Measurements from ENCODE around the gene REXO2. TPM values are rescaled to one million over a fixed set of nuclear protein-coding genes. Genes with fewer than 3 reads are reported as not detected.
A peak's percentile ranks its signal among the peaks of the same experiment; 100 is the strongest.

The REXO2 gene
- total and polyA plus RNA-seq, 2 of the 8 experiments (the other 6 are each of a cell fraction or from before 2014, with no cell fraction given), result 111 to 114 TPM

DNA sequence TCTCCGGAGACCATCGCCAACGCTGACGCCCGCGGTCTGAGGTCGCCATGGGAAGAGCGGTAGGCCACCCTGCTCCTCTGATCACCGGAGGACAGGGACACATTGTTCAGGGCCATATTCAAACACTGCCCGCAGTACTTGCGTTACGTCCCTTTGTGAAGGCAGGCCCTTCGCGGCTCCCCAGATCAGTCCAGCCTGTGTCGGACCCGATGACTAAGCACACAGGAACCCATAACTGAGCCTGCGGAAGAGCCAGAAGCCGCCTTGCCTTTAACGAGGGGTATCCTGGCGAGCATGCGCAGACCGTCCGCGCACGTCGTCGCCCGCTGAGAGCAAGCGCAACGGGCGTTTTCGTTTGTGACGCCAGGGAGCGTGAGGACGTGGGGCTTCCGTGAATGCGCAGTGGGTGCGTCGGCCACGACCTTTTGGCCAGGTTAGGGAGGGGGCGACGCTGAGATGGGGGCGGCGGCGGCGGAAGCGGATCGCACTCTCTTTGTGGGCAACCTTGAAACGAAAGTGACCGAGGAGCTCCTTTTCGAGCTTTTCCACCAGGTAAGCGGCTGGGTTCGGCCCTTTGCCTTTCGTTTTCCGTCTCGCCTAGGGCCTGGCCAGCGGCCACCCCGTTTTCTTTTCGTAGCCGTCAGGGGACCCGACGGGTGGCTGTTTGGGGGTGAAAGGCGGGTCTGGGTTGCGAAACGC is 38.9 kb upstream of the REXO2 start, which contains the start of the genes C11orf71 and RBM7 (continued):
- TF ChIP-seq YY1 (IDR thresholded peaks at IDR 0.05; ENCODE audit: low read depth, low read length) (peak; percentile 48; the same call in 1 of the 2 replicates), TCF12 (IDR thresholded peaks at IDR 0.05; ENCODE audit: low read depth, low read length) (no peak), EZH2 (IDR thresholded peaks at IDR 0.05; ENCODE audit: low read depth, low read length, severe bottlenecking) (no peak), BCL11A (IDR thresholded peaks at IDR 0.05; ENCODE audit: low read depth in 2 of 2, low read length in 2 of 2) (no peak), NANOG (IDR thresholded peaks at IDR 0.05; ENCODE audit: insufficient read depth, low read depth, low read length, poor library complexity, severe bottlenecking) (no peak), CBX8 (IDR thresholded peaks at IDR 0.05; ENCODE audit: borderline replicate concordance, low read depth, low read length) (no peak), RBBP5 (IDR thresholded peaks at IDR 0.05; ENCODE audit: borderline replicate concordance, low read depth, low read length) (peak; percentile 84), SP4 (IDR thresholded peaks at IDR 0.05; ENCODE audit: low read length) (no peak), CTBP2 (IDR thresholded peaks at IDR 0.05; ENCODE audit: borderline replicate concordance, insufficient read depth, insufficient read length, low read length) (no peak), POLR2A (IDR thresholded peaks at IDR 0.05; ENCODE audit: control extremely low read depth in 1 of 2, low read depth in 2 of 2, low read length in 2 of 2) (peak in 1 of 2 experiments; percentile 98; a peak in 2 of 3 replicates), POLR2AphosphoS5 (IDR thresholded peaks at IDR 0.05; ENCODE audit: low read depth, low read length) (peak; percentile 94), KDM4A (IDR thresholded peaks at IDR 0.05; ENCODE audit: low read depth, low read length, severe bottlenecking) (peak; percentile 52), KDM1A (IDR thresholded peaks at IDR 0.05; ENCODE audit: borderline replicate concordance, low read length) (no peak), RXRA (IDR thresholded peaks at IDR 0.05; ENCODE audit: insufficient read depth, low read depth, low read length) (no peak), RNF2 (IDR thresholded peaks at IDR 0.05; ENCODE audit: borderline replicate concordance, low read depth, low read length, missing control alignments, poor library complexity, severe bottlenecking) (no peak), CHD2 (IDR thresholded peaks at IDR 0.05; ENCODE audit: low read length) (no peak; the same call in 1 of the 2 replicates), CHD1 (IDR thresholded peaks at IDR 0.05; ENCODE audit: low read depth, low read length) (no peak)
- TF ChIP-seq, protein P1, sequence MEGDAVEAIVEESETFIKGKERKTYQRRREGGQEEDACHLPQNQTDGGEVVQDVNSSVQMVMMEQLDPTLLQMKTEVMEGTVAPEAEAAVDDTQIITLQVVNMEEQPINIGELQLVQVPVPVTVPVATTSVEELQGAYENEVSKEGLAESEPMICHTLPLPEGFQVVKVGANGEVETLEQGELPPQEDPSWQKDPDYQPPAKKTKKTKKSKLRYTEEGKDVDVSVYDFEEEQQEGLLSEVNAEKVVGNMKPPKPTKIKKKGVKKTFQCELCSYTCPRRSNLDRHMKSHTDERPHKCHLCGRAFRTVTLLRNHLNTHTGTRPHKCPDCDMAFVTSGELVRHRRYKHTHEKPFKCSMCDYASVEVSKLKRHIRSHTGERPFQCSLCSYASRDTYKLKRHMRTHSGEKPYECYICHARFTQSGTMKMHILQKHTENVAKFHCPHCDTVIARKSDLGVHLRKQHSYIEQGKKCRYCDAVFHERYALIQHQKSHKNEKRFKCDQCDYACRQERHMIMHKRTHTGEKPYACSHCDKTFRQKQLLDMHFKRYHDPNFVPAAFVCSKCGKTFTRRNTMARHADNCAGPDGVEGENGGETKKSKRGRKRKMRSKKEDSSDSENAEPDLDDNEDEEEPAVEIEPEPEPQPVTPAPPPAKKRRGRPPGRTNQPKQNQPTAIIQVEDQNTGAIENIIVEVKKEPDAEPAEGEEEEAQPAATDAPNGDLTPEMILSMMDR (IDR thresholded peaks at IDR 0.05; ENCODE audit: control extremely low read depth in 1 of 3, insufficient read depth in 1 of 3, low read depth in 1 of 3, low read length in 3 of 3), result no peak
- TF ChIP-seq, protein P2, sequence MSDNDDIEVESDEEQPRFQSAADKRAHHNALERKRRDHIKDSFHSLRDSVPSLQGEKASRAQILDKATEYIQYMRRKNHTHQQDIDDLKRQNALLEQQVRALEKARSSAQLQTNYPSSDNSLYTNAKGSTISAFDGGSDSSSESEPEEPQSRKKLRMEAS (IDR thresholded peaks at IDR 0.05), result peak; percentile 10; the same call in 1 of the 2 replicates
- TF ChIP-seq, protein P3, sequence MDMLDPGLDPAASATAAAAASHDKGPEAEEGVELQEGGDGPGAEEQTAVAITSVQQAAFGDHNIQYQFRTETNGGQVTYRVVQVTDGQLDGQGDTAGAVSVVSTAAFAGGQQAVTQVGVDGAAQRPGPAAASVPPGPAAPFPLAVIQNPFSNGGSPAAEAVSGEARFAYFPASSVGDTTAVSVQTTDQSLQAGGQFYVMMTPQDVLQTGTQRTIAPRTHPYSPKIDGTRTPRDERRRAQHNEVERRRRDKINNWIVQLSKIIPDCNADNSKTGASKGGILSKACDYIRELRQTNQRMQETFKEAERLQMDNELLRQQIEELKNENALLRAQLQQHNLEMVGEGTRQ (IDR thresholded peaks at IDR 0.05; ENCODE audit: low read length), result no peak

All from H1 (cell line).